HG02623 (cell line): ENCODE measurements around the gene GCC2.
"Not testable (repeated sequence)": the region's sequence is repeated elsewhere in the genome, so short reads cannot be mapped to it uniquely, and the experiment has no call there.

Experiments used
- ATAC-seq: cut with Tn5 transposase; IDR thresholded peaks from one replicate; pipeline ENCODE4 v1.9.1; 2021; ENCODE audit warnings: moderate library complexity; ENCODE audit not compliant: unreplicated experiment

GCC2 gene

DNA sequence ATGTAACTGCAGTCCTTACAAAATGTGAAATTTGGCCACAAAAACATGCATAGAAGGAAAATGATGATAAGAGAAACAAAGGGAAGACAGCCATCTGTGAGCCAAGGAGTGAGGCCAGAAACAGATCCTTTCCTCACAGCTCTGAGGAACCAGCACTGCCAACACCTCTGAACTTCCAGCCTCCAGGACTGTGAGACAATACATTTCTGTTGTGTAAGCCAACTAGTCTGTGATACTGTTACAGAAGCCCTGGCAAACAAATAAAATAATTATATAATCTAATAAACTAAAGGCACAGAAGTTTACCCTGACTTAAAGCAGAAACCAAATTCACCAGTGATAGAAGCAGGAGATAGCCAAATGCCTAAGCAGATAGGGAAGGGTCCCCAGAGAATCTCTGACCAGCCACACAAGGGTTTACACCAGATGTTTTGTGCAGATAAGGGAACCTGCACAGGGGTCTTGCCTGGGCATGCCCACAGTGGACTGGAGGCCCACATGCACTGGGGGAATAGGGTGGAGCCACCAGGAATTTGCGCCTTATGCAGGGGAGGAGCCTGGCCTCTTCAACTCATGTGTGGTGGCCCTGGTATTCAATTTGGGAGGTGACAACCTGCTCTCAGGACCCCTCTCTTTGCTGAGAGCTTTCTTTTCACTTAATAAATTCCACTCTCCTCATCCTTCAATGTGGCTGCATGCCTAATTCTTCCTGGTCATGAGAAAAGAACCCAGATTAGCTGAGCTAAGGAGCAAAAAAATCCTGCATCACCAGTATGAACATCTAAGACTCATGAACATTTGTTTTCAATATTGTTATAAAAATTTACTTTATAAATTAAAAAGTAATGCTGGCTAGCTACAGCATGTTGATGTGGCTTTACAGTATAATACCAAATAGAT, 3.8 kb upstream of the GCC2 start:
- ATAC-seq: no peak

DNA sequence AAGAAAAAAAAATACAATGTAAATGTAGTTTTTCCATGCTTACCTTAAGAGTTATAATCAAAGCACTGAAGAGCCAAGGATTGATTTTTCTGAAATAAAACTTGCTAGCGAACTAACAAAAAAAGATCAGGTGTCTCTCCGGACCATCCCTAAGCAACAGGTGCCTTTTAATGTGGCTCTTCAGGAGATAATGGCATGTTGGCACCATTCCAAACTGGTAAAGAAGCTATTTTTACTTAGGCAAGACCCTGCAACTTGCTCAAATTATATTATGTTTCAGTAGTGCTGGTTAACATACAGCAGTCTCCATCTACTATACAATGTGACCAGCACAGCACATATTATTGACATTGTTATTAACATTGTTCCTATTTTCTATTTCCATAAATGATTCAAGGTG, 2.3 kb upstream of the GCC2 start:
- ATAC-seq: no peak

- no peak for ATAC-seq
Observed at GRCh38 chr2:108447947-108448677, 894 bp upstream of the GCC2 start.

GRCh38 chr2:108449410-108450130, 564 bp downstream of the GCC2 start:
- peak; percentile 21 for ATAC-seq

DNA sequence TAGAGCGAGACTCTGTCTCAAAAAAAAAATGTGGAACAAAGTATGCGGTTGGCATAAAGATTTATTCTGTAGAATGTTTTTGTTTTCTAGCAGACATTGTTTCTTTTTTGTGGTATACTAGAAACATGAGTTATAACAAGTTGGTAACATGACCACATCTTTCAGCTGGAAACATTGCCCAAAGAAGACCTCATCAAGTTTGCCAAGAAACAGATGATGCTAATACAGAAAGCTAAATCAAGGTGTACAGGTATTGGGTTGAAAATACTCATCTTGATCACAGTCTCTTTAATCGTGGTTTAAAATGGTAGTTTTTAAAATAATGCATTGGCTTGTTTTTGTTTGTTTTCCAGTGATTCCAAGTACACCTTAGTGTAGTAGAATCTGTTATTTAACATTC, 1.9 kb downstream of the GCC2 start:
- no peak for ATAC-seq

GRCh38 chr2:108451976-108452375, 3.0 kb downstream of the GCC2 start:
- no peak for ATAC-seq

GRCh38 chr2:108453530-108453929, 4.5 kb downstream of the GCC2 start:
- ATAC-seq: not testable (repeated sequence)

DNA sequence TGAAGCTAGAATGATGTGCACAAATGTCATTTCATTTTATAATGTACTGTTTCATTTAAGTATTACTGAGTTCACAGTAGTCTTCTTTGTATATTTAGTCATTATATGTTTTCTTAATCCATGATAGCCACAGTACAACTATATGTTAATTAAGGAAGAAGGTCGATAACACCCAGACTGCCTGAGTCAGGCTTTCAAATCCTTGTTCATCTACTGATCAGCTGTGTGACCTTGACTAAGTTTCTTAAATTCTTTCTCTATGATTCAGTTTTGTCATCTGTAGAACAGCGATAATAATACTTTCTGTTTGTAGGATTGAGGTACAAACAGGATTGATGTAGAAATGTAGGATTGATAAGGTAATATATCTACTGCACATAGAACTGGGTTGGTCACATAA, 5.4 kb downstream of the GCC2 start:
- ATAC-seq: no peak

DNA sequence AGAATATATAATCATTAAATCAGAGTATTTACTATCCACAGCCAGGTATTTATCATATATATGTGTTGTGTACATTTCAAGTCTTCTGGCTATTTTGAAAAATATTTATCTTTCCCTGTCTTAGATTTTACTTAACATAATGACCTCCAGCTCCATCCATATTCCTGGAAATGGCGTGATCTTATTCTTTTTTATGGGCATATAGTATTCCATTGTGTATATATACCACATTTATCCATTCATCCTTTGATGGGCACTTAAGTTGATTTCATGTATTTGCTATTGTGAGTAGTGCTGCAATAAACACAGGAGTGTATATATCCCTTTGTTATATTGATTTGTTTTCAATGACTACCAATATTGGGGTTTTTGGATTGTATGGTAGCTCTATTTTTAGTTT, 6.6 kb downstream of the GCC2 start:
- no peak for ATAC-seq

GRCh38 chr2:108458082-108458481, 9.1 kb downstream of the GCC2 start:
- no peak for ATAC-seq

GRCh38 chr2:108459441-108459840, 10.4 kb downstream of the GCC2 start:
- ATAC-seq: no peak

DNA sequence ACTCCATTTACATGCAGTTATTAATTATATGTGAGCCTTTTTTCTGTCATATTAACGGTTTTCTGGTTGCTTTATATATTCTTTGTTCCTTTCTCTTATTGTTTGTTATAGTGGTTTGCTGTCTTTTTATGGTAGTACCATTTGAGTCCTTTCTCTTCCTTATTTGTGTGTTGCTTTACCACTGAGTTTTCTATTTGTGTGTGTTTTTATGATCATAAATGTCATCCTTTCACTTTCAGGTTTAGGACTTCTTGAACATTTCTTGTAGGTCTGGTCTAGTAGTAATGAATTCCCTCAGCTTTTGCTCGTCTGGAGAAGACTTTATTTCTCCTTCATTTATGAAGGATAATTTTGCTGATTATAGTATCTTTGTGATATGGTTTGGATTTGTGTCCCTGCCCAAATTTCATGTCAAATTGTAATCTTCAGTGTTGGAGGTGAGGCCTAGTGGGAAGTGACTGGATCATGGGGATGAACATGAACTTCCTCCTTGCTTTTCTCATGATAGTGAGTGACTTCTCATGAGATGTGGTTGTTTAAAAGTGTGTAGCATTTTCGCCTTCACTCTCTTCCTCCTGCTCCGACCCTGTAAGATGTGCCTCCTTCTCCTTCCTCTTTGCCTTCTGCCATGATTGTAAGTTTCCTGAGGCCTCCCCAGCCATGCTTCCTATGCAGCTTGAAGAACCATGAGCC, 11.5 kb downstream of the GCC2 start:
- peak; percentile 91 for ATAC-seq

DNA sequence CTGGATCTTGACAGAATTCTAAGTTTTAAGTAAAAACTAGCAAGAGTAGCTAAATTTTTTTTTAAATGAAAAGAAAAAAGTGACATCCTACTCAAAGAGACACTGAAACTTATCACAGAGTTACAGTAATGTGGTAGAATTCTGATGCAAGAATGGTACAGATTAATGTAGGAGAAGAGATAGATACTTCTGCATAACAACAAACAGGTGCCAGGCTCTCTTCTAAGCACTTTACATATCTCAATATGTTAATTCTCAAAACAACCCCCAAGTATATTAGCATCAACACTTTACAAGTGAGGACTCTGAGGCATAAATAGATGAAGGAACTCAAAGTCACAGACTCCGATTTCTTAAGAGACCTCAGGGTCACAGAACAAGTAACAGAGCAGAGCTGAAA, 28.1 kb downstream of the GCC2 start:
- no peak for ATAC-seq

DNA sequence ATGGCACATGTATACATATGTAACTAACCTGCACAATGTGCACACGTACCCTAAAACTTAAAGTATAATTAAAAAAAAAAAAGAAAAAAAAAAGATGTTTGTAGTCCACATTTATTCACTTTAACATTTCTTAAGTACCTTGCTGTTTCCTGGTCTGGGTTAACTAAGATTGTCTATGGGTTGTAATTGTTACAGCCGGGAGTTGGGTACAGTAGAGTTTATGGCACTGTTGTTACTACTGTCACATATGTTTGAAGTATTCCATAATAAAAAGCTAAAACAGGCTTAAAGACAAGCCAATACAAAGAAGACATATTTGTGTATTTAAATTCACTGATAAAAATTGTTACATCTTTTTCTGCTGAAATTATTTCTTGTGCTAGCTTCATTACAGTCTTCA, 36.2 kb downstream of the GCC2 start:
- no peak for ATAC-seq

GRCh38 chr2:108490506-108491122, 41.6 kb downstream of the GCC2 start:
- no peak for ATAC-seq

- no peak for ATAC-seq
Observed at GRCh38 chr2:108491848-108492247, 42.8 kb downstream of the GCC2 start.

DNA sequence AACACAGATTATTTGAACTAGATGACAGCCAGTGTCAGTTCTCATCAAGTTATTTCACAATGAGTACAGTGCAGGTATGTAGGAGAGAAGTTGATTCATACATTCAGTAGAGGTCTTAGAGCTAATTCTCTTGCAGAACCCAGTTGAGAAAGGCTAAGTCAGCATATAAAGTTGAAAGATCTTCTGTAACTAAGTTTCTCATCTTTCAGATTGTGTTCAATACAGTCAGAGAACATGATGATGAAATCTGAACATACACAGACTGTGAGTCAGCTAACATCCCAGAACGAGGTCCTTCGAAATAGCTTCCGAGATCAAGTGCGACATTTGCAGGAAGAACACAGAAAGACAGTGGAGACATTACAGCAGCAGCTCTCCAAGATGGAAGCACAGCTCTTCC, 43.4 kb downstream of the GCC2 start:
- ATAC-seq: no peak

DNA sequence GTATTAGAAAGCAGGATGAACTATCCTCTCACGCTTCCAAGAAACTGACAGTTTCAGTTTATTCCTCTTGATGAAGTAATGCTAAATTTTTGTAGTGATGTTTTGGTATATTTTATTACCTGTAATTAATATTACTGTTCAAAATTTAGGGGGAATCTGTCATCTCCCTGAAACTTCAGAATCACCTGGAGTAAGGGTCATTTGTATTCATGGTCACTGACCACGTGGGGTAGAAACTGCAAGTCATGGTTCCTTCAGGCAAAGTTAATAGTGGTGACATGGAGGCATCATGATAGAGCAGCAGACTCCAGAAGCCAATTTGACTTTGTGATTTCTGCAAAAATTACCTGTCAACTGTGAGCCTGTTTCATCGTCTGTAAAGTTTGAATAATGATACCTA, 47.2 kb downstream of the GCC2 start:
- ATAC-seq: not testable (repeated sequence)

DNA sequence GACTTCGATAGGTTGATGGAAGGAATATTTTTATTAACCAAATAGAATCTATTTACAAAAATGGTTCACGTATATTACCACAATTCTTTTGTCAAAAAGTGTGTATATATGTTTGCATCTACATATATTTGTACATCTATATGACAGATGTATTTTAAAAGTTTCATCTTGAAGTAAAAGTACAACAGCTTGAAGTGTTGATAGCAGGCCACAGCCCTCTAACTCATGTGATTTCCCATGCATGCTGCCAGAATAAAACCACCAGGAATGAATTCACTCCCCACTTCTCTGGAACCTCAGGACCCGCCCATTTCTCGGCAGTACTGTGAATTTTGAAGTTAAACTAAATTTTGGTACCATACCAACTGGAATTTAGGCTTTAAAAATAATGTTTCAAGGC, 58.6 kb downstream of the GCC2 start:
- ATAC-seq: not testable (repeated sequence)

DNA sequence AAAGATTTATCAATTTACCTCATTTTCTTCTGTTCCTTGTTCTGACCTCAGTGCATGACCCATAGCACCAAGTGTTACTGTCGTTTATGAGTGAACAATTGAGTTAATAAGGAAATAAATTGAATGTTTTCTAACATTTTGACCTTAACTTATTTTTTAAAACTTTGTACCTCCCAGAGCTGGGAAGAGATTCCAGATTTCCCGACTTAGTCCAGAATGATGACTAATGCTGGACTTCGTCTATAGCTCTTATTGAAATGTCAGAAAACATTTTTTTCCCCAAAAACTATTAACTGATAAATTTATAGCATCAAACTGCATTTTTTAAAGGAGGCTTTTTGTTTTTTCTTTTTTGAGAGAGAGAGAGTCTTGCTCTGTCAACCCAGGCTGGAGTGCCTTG, 63.4 kb downstream of the GCC2 start:
- ATAC-seq: not testable (repeated sequence)

DNA sequence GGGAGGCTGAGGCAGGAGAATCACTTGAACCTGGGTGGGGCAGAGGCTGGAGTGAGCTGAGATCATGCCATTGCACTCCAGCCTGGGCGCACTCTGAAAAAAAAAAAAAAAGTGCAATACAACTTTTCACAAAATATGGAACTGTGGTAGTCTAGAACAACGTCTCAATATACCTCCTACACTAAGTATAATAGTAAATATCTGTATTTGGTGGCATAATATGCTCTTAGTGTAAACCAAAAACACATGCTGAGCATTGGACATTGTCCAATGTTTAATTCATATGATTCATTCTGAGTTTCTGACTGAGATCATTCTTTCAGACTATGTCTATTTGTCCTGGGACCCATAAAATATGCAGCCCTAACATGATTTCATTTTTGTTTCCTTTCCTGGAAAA, 65.5 kb downstream of the GCC2 start:
- not testable (repeated sequence) for ATAC-seq
